IPS-18c (cell line): Measurements from ENCODE around the gene INSR.

ENCODE experiments used
- H3K4me3 ChIP-seq: 2 replicates; pipeline ENCODE4 v1.7.0; 2013; ENCODE audit warnings: low read depth, mild to moderate bottlenecking, low read length, moderate library complexity; ENCODE audit not compliant: insufficient read depth
- H3K9me3 ChIP-seq: one replicate; pipeline ENCODE4 v1.6.1; 2013; ENCODE audit warnings: mild to moderate bottlenecking, low read length, moderate library complexity; ENCODE audit not compliant: control insufficient read depth, insufficient read depth

INSR gene

DNA sequence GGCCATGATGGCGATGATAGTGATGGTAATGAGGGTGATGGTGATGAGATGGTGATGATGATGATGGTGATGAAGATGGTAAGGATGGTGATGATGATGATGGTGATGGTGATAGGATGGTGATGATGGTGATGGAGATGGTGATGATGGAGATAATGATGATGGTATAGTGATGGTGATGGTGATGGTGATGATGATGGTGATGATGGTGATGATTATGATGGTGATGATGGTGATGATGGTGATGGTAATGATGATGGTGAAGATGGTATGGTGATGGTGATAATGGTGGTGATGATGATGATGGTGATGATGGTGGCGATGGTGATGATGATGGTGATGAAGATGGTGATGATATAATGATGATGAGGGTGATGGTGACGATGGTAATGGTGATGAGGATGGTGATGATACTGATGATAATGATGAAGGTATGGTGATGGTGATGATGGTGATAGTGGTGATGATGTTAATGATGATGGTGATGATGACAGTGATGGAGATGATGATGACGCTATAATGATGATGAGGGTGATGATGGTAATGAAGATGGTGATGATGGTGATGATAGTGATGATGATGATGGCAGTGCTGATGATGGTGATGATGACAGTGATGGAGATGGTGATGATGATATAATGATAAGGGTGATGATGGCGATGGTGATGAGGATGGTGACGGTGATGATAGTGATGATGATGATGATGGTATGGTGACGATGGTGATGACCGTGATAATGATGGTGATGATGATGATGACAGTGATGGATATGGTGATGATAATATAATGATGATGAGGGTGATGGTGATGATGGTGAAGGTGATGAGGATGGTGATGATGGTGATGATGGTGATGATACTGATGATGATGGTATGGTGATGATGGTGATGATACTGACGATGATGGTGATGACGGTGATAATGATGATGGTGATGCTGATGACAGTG is 187.2 kb downstream of the INSR start:
- no peaks in the 10 kb centered on the region for H3K9me3 ChIP-seq
- no peak overlapping the region for H3K4me3 ChIP-seq

DNA sequence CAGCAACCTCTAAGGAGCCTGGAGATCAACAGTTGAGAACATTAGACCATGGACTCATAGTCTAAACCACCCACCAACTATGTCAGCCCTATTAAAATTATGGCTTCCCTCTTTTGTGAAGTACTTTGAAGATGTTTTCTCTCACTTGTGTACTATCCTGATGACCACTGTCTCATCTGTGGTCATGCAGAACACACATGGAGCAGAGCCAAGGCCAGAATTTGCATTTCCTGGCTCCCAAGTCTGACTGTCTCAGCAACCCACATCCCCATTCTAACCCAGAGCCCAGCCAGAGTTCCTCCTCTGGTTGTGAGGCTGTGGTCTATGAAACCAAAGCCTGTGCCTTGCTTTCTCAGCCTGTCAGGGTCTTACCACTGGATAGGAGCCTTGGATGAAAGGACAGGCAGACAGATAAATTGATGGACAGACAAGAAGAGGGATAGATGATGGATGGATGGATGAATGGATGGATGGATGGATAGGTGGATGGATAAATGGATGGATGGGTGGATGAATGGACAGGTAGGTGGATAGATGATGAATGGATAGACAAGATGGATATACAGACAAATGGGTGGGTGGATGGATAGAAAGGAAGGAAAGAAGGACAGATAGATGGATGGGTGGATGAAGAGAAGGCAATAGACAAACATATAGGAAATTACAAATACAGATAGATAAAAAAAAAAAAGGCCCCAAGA is 189.3 kb downstream of the INSR start:
- Histone ChIP-seq H3K9me3 (no peaks in the 10 kb centered on the region), H3K4me3 (no peak overlapping the region)

DNA sequence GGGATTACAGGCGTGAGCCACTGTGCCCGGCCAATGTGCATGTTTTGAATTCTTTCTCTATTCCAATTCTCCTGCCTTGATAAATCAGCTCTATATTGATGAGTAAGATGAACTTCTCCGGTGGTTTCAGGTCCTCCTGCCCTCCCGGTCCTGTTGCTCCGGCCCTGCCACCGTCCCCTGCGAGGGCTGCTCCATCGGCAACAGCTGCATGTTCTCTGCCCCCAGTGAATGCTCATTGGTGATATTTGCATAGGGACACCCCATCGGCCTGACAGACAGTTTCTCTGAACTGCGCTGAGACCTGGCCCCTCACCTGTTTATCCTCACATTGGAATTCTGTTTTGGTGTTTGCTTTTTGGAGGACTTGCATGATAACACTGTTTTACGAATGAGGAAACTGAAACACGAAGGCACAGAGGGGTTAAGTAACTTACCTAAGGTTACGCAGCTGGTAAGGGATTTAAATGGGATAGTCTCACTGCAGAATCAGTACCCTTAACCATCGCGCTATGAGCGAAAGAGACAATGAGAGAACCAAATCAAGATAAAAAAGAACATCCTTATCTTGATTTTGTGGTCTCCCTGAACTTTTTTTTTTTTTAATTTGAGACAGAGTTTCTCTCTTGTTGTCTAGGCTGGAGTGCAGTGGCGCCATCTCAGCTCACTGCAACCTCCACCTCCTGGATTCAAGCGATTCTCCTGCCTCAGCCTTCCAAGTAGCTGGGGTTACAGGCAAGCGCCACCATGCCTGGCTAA is 192.5 kb downstream of the INSR start:
- Histone ChIP-seq H3K9me3 (no peaks in the 10 kb centered on the region), H3K4me3 (no peak overlapping the region)

DNA sequence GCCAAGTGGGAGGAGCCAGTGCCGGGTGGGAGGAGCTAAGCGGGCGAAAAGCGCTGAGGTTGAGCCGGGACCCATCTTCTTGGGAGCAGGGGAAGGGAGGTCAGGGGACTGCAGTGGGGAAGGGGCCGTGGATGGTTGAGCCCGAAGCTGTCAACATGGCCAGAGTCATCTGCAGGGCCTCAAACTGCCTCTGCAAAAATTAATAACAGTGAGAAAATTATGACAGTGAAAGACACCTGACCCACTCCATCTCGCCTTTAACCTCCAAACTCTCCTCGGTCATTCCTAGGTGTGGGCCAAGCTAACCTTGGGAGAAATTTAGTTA is 194.7 kb downstream of the INSR start:
- H3K9me3 ChIP-seq: peaks cover 7% of the 10 kb centered on the region

DNA sequence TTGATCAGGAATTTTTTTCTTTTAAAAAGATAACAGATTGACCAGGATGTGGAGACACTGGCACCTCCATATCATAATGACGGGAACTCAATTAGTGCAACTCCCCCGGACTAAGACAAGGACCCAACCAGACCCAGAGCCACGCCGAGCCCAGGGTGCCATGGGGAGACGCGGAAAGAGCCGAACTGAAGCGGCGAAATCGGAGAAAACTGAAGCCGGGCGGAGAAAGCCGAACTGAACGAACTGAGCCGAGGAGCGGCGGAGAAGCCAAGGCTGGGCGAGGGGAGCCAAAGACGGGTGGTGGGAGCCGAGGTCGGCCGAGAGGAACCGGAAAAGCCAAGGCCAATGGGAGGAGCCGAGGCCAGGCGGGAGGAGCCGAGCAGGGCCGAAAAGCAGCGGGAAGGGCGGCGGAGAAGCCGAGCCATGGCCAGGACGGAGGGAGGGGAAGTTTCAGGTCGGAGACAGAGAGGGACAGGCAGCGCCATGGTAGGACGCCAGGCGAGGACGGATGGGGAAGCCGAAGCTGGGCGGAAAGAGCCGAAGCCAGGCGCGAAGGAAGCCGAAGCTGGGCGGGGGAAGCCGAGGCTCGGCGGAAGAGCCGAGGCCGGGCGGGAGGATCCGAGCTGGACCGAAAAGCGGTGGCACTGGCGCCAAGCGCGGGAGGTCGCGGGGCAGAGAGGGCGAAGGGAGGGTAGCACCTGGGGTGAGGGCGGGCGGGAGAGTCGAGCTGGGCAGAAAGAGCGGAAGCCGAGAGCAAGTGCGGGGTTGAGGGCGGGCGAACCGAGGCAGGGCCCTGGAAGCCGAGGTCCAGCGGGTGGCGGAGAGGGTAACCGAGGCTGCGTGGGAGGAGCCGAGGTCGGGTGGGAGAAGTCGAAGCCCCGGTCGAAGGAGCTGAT is 195.3 kb downstream of the INSR start:
- H3K4me3 ChIP-seq: peak overlapping the region; percentile 79

More for the DNA sequence above, 194.7 kb downstream of the INSR start:
- H3K4me3 ChIP-seq: peak overlapping the region; percentile 79

DNA sequence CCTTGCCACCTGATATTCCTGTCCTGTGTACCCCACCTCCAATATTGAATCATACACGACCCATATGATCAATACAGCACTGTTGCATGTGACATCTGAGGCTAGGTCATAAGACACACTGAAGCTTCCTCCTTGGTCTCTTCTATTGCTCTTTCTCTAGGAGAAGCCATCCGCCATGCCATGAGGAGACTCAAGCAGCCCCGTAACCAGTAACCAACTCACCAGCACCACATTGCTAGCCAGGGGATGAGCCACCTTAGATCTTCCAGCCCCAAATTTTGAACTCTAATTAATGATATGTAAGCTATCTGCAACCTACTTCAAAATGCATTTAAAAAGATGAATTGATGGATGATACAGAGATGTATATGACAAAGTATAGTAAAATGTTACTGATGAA is 196.1 kb downstream of the INSR start:
- no peak overlapping the region; the same call in 1 of the 2 replicates for H3K4me3 ChIP-seq
- H3K9me3 ChIP-seq: peaks cover 10% of the 10 kb centered on the region

More for the DNA sequence above, 195.3 kb downstream of the INSR start:
- H3K9me3 ChIP-seq: peaks cover 10% of the 10 kb centered on the region

DNA sequence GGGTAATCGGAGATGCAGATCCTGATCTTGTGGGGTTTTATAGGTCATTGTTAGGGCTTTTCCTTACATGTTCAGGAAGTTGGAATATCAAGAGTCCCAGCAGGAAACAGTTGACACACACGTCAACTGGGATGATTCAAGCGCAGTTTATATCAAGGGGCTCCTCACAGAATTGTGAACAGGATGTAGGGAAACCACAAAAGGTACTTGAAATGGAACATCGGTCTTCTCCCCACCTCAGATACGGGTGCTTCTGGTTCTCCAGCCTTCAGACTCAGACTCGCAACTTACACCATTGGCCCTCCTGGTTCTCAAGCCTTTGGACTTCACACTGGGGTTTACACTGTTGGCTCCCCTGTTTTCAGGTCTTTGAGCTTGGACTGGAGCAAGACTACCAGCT is 205.2 kb downstream of the INSR start:
- no peak overlapping the region for H3K4me3 ChIP-seq
- H3K9me3 ChIP-seq: peaks cover 19% of the 10 kb centered on the region

DNA sequence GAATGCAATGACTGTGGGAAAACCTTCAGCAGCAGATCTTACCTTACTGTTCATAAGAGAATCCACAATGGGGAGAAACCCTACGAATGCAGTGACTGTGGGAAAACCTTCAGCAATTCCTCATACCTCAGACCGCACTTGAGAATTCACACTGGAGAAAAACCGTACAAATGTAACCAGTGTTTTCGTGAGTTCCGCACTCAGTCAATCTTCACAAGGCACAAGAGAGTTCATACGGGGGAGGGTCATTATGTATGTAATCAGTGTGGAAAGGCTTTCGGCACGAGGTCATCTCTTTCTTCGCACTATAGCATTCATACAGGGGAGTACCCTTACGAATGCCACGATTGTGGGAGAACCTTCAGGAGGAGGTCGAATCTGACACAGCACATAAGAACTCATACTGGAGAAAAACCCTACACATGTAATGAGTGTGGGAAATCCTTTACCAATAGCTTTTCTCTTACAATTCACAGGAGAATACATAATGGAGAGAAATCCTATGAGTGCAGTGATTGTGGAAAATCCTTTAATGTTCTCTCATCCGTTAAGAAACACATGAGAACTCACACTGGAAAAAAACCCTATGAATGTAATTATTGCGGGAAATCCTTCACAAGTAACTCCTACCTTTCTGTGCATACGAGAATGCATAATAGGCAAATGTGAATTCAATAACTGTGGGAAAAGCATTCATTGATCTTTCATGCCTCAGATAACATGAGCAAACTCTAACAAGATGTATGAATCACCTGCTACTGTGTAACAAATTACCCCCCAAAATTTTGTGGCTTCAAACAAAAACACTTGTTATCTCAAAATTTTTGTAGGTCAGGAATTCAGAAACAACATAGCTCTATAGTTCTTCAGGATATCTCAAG is 210.9 kb downstream of the INSR start:
- peaks cover 60% of the 10 kb centered on the region for H3K9me3 ChIP-seq
- H3K4me3 ChIP-seq: no peak overlapping the region

DNA sequence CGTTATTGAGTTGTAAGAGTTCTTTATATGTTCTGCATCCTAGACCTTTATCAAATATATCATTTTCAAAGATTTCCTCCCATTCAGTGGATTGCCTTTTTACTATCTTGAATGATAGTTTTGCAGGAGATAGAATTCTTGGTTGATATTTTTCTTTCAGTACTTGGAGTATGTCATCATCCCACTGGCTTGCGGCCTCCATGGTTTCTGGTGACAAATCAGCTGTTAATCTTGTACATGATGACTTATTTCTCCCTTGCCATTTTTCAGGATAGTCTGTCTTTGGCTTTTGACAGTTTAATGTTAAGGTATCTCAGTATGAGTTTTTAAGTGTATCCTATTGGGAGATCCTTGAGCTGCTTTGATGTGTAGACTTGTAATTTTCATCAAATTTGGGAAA is 216.2 kb downstream of the INSR start:
- Histone ChIP-seq H3K4me3 (no peak overlapping the region), H3K9me3 (peaks cover 46% of the 10 kb centered on the region)

DNA sequence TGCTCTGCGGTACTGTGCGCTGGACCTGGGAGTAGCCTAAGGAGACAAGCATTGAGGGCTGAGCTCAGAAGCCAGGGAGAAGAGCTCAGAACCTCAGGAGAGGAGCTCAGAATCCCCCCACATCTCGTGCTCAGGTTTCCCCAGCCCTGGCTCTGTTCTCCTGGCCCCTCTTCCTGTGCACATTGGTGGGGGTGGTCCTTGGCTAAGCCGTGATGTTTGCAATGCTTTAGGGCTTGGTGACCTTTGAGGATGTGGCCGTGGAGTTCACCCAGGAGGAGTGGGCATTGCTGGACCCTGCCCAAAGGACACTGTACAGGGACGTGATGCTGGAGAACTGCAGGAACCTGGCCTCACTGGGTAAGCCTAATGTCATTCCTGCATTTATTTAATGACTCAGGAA is 218.1 kb downstream of the INSR start:
- Histone ChIP-seq H3K9me3 (peaks cover 31% of the 10 kb centered on the region), H3K4me3 (no peak overlapping the region)

DNA sequence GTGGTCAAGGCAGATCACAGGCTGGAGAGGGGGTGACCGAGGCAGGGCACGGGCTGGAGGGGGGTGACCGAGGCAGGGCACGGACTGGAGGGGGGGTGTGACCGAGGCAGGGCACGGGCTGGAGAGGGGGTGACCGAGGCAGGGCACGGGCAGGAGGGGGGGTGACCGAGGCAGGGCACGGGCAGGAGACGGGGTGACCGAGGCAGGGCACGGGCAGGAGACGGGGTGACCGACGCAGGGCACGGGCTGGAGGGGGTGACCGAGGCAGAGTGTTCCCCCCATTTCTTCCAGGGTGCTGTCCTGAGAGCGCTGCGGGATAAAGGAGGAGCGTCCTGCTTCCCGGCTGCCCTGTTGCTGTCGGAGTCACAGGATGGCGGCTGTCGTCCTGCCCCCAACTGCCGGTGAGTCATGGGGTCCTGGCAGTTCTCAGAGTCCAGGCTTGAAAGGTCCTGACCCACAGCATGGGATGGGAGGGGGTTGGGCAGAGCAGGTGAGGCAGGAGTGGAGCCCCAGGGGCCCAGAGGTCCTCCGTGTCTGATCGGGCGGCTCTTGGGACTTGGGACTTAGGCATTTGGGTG is 219.4 kb downstream of the INSR start:
- Histone ChIP-seq H3K9me3 (peaks cover 19% of the 10 kb centered on the region), H3K4me3 (no peak overlapping the region)

DNA sequence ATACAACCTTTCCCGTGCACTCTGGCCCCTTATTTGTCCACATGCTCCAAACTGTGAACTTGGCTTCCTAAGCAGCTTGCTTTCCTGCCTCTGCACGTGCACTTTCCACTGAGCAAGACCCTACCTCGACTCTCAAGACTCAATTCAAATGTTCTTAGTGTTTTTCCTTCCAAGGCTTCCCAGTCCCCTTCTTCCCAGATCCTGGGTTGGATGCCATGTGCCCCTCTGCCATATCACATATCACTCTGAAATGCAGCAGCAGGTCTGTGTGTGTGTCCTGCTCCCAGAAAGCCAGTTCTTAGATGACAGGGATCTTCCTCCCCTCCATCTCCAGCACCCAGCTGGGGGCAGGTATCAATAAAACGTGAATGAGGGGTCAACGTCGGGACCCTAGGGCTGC is 221.7 kb downstream of the INSR start:
- peaks cover 6% of the 10 kb centered on the region for H3K9me3 ChIP-seq
- no peak overlapping the region for H3K4me3 ChIP-seq

DNA sequence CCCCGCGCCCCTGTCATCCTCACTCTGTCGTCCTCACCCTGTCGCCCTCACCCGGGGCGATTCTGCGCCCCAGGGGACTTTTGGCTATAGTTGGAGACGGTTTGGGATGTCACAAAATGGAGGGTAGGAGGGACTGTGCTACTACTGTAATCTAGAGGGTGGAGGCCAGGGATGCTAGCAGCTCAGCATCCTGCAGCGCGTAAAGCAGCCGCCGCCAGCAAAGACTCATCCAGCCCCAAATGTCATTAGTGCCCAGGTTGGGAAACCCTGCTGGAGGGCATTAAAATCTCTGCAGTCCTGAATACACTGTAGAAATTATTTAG is 224.3 kb downstream of the INSR start:
- H3K9me3 ChIP-seq: no peaks in the 10 kb centered on the region
- peak overlapping the region; percentile 90 for H3K4me3 ChIP-seq

DNA sequence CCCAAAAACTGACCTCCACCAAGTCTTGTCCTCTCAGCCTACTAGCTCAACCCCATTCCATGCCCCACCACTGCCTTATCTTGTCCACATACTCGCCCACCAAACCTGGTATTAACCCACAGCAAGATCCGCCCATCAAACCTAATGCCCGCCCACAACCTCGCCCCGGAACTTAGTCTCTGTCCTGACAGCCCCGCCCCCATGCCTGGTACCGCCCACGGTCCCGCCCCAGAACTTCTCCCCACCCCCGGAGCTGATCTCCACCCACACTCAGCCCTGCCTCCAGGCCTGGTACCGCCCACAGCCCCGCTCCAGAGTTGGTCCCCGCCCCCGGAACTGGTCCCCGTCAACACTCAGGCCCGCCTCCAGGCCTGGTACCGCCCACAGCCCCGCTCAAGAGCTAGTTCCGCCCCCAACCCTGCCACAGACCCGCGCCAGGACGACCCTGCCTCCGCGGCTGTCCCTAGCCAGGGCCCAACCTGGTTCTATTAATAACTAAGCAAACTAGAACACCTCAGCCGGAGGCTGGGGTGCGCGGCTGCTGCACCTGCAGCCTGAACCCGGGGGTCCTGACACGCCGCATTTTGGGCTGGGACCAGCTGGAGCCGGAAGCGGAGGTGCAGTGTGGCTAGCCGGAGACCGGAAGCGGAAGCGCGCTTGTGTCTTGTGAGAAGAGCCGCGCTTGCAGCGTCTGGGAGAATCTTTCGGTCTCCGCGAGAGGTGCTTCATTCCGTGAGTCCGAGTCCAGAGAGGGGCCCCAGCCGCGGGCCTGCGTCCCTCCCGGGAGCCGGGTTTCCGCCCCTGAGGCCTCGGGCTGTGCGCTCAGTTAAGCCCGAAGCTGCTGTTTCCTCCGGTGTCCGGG is 224.9 kb downstream of the INSR start, which contains the start of gene ZNF557:
ZNF557 (plus strand) TSS at position 662 of the 862 bp plus-strand sequence. CDS start 5,372 bp downstream, outside the sequence.
- peak within 1 kb of the TSS; percentile 90 for H3K4me3 ChIP-seq
- no peaks in the 10 kb centered on the region for H3K9me3 ChIP-seq

DNA sequence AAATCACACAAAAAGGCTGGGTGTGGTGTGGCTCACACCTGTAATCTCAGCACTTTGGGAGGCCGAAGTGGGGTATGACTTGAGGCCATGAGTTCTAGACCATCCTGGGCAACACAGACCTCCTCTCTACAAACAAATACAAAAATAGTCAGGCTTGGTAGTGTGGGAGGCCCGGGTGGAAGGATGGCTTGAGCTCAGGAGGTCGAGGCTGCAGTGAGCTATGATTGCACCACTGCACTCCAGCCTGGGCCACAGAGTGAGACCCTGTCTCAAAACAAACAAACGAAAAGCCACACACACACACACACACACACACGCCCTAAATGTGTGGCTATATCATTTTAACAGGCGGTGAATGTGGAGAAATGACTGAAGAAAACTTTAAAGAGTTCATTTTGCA is 225.6 kb downstream of the INSR start:
- 0 out of 2 replicates have a peak overlapping the region, but pooled peaks have one; percentile 28 for H3K4me3 ChIP-seq
- peaks cover 2% of the 10 kb centered on the region for H3K9me3 ChIP-seq
